ENCODE measurements around the gene FN1.
"Not testable (repeated sequence)": the region's sequence is repeated elsewhere in the genome, so short reads cannot be mapped to it uniquely, and the experiment has no call there.

FN1 gene

DNA sequence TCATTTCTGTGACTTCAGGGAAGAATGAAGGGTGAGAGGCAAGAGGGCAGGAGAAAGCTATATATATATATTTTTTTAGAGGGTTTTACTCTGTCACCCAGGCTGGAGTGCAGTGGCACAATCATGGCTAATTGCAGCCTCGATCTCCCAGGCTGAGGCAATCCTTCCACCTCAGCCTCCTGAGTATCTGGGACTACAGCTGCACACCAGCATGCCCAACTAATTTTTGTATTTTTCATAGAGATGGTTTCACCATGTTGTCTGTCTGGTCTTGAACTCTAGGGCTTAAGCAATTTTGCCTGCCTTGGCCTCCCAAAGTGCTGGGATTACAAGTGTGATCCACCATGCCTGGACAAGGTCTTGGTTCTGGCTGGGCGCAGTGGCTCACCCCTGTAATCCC is 120.6 kb downstream of the FN1 start:
- DNase-seq (ENCODE audit: low read depth) = no peak
- TF ChIP-seq CTCF (conservative IDR thresholded peaks at IDR 0.05; ENCODE audit: low read depth, low read length) = no peak
- no peak overlapping the region for H3K4me3 ChIP-seq (ENCODE audit: low read depth, low read length)

DNA sequence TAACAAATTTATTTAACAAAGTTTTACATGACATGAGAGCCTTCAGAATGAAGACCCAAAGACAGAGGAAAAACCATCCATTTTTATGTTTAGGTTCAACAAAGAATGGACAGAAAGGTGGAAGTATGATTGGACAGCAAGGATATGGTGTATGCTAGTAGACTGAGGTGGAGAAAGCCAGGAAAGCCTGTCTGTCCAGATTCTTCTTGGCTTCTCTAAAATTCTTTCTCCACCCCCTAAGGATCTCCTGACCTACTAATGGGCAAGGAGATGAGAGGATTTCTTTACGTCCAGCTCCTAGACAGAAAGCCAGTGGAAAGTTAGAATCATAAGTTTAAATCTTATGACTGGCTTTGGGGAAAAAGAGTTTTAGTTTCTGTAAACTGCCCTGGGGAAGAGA is 121.0 kb downstream of the FN1 start:
- no peak for TF ChIP-seq CTCF (conservative IDR thresholded peaks at IDR 0.05; ENCODE audit: low read depth, low read length)
- DNase-seq (ENCODE audit: low read depth) = no peak
- no peak overlapping the region for H3K4me3 ChIP-seq (ENCODE audit: low read depth, low read length)

DNA sequence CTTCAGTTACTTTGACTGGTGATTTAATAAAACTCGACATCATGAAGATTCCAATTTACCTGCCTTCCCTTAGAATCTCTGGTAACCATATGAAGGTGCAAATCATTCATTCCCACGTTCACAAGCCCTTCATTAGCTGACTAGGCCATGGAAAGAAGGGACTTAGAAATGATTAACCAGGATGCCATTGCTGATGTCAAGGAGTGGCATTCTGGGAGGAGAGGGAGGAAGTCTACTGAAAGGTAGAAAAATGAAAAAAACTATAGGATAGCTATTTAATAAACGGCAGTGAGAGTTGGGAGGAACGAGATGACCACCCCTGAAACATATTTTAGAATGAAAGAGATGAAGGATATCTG is 122.6 kb downstream of the FN1 start:
- DNase-seq (ENCODE audit: low read depth) = no peak
- no peak for TF ChIP-seq CTCF (conservative IDR thresholded peaks at IDR 0.05; ENCODE audit: low read depth, low read length)
- H3K4me3 ChIP-seq (ENCODE audit: low read depth, low read length) = no peak overlapping the region

DNA sequence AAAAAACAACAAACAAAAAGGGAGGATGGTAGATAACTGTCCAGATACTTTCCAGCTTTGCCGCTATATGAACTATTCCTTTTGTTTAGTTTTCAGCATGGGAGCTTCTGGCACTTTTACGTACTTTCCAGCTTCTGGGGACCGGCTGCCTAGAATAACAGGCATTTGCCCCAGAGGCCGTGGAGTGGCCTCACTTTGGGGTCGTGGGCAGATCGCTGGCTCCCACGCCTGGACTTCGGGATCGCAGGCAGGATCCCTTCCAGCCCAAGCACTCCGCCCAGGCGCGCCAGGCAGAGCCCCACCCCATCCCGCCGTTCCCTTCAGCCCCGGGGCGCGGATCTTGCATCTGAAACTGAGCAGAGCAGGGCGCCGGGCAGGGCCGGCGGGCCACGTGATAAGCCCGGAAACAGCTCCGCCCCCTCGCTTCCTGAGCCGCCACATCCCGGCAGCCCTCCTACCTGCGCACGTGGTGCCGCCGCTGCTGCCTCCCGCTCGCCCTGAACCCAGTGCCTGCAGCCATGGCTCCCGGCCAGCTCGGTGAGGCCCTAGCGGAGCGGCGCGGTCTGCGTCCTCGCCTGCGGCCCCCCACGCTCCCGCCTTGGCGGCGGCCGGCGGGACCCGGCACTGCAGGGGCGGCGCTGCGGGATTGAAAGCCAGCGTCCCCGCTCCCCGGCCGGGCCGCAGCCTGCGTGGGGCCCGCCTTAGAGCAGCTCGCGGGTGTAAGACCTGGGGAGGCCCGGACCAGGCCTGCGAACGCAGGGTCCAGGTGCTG is 124.1 kb downstream of the FN1 start, which contains the start of gene ATIC:
ATIC (plus strand) TSS at position 435 of the 772 bp plus-strand sequence; CDS start at position 519, 84 bp downstream.
- DNase-seq (ENCODE audit: low read depth) = peak; percentile 94
- peak within 1 kb of the TSS; percentile 78 for H3K4me3 ChIP-seq (ENCODE audit: low read depth, low read length)
- TF ChIP-seq CTCF (conservative IDR thresholded peaks at IDR 0.05; ENCODE audit: low read depth, low read length) = no peak

DNA sequence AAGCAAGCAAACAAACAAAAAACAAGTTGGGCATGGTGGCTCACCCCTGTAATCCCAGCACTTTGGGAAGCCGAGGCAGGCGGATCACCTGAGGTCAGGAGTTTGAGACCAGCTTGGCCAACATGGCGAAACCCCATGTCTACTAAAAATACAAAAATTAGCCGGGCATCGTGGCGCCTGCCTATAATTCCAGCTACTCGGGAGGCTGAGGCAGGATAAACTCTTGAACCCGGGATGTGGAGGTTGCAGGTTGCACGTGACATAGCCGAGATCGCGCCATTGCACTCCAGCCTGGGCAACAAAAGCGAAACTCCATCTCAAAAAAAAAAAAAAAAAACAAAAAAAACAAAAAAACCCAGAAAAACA is 124.6 kb downstream of the FN1 start:
- not testable (repeated sequence) for DNase-seq (ENCODE audit: low read depth)
- H3K4me3 ChIP-seq (ENCODE audit: low read depth, low read length) = peak overlapping the region; percentile 78

All from choroid plexus epithelial cell (primary cell).